ENCODE results near the gene MMRN1.

MMRN1 gene

GRCh38 chr4:90001023-90001422 lies 106.4 kb downstream of the MMRN1 start:
- peak; percentile 6 for DNase-seq

- peak; percentile 63 for DNase-seq
Measured at GRCh38 chr4:90002441-90003062, 107.9 kb downstream of the MMRN1 start.
